GM12875 (cell line): ENCODE data around the gene ATG16L2.

ENCODE experiments used
- H3K4me3 ChIP-seq: one replicate; pipeline ENCODE4 v1.5.1; 2011; ENCODE audit warnings: low read depth, low read length, control low read depth
- TF ChIP-seq, protein P1 (sequence below): IDR thresholded peaks from 2 replicates; pipeline ENCODE4 v1.5.1; 2011; ENCODE audit warnings: low read depth, mild to moderate bottlenecking, control low read depth, inconsistent platforms, low read length, moderate library complexity, borderline replicate concordance; ENCODE audit not compliant: insufficient read depth

ATG16L2 gene

DNA sequence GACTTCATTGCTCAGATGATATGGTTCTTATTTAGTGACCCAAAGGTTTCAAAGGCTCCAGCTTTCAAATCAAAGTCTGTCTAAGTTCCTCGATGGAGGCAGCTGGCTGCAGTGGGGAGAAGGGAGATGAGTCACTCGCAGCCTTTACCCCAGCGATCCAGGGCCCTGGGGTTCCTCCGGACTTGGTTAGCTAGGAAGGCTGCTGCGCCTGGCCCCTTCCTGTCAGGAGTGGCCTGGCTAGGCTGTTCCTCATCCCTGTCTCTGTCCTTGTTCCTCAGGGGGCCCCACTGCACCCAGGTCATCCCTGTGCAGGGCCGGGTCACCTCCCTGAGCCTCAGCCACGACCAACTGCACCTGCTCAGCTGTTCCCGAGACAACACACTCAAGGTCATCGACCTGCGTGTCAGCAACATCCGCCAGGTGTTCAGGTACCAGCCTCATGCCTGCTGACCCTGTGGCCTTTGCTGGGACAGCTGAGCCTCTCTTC, 13.9 kb downstream of the ATG16L2 start:
- TF ChIP-seq, protein P1, sequence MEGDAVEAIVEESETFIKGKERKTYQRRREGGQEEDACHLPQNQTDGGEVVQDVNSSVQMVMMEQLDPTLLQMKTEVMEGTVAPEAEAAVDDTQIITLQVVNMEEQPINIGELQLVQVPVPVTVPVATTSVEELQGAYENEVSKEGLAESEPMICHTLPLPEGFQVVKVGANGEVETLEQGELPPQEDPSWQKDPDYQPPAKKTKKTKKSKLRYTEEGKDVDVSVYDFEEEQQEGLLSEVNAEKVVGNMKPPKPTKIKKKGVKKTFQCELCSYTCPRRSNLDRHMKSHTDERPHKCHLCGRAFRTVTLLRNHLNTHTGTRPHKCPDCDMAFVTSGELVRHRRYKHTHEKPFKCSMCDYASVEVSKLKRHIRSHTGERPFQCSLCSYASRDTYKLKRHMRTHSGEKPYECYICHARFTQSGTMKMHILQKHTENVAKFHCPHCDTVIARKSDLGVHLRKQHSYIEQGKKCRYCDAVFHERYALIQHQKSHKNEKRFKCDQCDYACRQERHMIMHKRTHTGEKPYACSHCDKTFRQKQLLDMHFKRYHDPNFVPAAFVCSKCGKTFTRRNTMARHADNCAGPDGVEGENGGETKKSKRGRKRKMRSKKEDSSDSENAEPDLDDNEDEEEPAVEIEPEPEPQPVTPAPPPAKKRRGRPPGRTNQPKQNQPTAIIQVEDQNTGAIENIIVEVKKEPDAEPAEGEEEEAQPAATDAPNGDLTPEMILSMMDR, result no peak

DNA sequence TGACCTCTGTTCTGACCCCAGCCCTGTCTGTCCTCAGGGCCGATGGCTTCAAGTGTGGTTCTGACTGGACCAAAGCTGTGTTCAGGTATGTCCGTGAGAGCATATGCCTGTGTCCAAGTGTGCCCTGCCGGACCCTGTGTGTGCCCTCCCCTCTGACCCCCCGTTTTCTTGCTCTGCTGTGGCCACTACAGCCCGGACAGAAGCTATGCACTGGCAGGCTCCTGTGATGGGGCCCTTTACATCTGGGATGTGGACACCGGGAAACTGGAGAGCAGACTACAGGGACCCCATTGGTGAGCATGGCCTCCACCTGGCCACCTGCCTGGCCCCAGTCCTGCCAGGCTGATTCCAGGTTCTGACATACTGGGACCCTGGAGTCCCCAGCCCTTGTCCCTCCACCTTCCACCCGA, 14.5 kb downstream of the ATG16L2 start:
- H3K4me3 ChIP-seq, result no peak overlapping the region

More for the DNA sequence above, 13.9 kb downstream of the ATG16L2 start:
- no peak overlapping the region for H3K4me3 ChIP-seq

GRCh38 chr11:72829178-72829577, 15.0 kb downstream of the ATG16L2 start:
- H3K4me3 ChIP-seq, result no peak overlapping the region
- TF ChIP-seq, protein P1, result no peak

More for the DNA sequence above, 14.5 kb downstream of the ATG16L2 start:
- TF ChIP-seq, protein P1, result no peak

GRCh38 chr11:72829884-72830533, 15.8 kb downstream of the ATG16L2 start:
- TF ChIP-seq, protein P1, result no peak
- H3K4me3 ChIP-seq, result no peak overlapping the region

- TF ChIP-seq, protein P1, result peak; percentile 72
- no peak overlapping the region for H3K4me3 ChIP-seq
Measured at GRCh38 chr11:72831521-72832300, 17.5 kb downstream of the ATG16L2 start.

DNA sequence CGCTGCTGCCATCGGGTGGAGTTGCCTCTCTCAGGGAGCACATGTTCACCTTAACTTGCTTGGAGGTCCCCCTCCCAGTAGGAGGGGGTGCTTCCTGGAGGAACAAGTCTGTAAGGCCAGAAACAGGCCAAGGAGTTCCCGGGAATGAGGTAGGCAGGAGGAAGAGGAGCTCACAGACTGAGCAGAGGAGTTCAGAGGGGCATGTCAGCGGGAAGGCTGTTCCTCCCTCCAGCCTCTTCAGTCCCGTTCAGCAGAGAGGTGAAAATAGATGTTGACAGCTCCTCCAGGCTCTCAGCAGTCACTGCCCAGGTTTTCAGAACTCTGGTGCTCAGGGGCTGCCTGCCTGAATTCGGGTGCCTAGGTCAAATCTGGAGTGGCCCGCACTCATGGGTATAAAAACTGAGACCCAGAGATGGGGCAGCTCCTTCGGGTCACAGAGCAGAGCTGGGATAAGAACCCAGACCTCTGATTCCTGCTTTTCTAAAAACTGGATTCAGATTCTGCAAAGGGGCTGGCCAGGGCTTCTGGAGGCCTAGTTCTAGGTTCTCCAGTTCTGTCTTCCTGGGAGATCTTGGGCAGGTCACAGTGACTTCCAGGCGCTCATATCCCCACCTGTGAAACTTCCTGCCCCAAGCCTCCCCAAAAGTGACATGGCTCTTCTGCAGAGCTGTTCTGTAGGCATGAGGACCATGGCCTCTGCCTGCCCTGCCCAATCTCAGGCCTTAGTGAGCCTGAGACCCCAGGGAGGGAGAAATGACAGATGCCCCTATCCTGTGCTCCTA, 18.3 kb downstream of the ATG16L2 start:
- H3K4me3 ChIP-seq, result no peak overlapping the region
- TF ChIP-seq, protein P1, result no peak
